GM21529 (cell line): ENCODE data around the gene KIAA1614.
A peak's percentile ranks its signal among the peaks of the same experiment; 100 is the strongest.

Source experiments
- ATAC-seq: cut with Tn5 transposase; IDR thresholded peaks from one replicate; pipeline ENCODE4 v1.9.1; 2021; ENCODE audit not compliant: unreplicated experiment

Gene KIAA1614

DNA sequence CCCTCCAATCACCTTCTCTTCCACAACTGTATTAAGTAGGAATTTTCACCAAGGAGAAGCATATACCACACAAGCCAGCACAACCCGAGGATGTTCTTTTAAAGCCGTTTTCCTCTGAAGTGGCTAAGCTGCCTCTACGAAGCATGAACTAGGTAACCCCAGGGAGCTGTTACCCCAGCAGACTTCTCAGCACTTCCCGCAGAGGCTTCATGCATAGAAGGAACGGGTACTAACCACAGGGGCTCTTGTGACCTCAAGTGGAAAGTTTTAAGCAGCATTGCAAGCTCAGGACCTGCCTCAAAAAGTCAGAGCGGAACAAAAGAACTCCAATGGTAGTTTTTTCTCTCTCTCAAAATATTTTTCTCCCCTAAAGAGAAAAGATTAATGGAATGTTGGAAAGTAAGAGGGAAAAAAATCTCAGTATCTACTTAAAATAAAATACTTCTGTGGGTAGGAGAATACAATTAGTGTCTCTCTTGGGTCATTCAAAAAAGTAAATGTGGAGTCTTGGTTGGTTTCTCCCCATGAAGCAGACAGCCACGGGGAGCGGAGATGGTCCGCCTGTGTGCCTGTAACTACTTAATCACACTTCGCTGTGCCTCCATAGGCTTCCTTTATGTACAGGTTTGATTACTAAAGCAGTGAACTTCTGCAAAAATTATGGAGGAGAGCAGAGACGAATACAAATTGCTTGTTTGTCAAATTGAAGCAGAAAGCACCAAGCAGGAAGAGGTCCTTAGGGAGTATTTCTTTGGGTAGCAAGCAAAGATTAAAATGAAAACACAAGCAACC is 69.1 kb downstream of the KIAA1614 start:
- ATAC-seq, result peak; percentile 87

DNA sequence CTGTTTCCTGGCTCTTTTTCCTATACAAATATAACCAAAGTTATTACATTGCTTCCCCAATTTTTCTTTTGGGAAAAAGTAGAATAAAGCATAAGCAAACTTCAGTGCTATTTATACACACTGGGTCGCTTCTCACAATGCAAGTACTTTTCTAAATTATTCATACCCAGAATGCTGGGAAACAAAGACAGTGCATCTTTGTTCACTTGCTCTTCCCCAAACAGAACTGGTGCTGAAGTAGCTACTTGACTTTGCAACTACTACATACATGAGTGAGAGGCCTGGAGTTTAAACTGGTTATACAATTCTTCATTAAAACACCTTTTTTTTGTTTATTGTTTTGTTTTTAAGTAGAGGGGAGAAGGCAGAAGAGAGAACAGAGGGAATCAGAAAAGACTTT is 69.7 kb downstream of the KIAA1614 start:
- no peak for ATAC-seq

DNA sequence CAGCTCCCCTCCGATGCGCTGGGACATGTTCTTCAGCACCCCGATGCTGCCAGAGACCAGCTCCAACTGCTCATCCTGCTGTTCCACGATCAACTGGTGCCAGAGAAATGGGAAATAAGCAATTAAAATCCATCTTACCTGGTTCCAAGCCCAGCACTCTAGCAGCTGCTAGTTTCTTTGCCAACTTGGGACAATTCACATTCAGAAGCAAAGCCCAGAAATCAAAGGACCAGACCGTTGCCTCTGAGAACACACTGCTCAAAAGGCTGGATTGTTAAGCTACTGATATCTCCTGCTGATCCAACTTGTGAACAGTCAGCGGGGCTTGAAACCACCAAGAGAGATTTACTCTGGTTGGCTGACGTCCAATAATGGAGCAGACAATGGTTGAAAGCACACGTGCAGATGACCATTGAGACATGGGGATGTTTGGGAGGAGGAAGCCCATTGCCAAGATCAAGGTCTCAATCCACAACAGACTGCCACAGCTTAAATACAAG is 75.6 kb downstream of the KIAA1614 start:
- no peak for ATAC-seq

DNA sequence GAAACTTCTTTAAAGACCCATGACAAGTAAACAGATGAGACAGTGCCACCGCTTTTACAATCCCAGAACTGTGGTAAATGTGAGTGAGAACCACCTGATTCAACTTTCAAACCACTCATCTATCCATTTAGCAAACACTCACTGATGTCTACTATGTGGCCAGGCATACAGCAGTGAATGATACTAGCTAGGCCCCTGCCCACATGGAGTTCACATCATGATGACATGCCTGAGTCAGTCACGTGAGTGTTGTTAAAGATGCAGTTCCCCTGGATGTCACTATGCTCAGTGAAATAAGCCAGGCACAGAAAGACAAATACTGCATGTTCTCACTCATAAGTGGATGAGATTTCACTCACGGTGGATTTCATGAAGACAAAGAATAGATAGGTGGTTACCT is 81.6 kb downstream of the KIAA1614 start:
- ATAC-seq, result no peak

DNA sequence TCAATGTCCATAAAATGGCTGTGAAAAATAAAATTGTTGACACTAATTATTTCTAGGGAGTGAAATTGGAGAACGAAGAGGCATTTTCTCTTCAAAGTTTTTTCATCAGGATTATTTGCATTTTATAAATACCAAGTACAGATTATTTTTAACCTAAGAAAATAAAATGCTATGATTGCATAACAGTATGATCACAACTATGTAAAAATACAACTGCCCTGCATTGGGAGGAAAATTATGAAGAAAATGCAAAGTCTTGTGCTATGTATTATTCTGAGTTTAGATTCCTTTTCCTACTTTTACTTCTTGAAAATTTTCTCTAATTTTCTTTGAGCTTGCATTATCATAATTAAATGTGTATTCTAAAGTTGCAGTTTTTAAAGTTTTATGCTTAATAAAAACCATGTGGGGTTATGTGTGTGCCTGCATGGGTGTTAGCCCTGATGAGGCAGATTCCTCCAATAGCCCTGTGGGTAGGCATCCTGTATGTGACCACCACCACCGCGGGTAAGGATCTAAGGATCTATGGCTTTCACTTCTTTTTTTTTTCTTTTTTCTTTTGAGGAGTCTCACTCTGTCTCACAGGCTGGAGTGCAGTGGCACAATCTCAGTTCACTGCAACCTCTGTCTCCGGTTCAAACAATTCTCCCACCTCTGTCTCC is 85.3 kb downstream of the KIAA1614 start:
- no peak for ATAC-seq
